Measurements from ENCODE around the gene PNPLA7.
"Not testable (repeated sequence)": the region's sequence is repeated elsewhere in the genome, so short reads cannot be mapped to it uniquely, and the experiment has no call there.

PNPLA7 gene

DNA sequence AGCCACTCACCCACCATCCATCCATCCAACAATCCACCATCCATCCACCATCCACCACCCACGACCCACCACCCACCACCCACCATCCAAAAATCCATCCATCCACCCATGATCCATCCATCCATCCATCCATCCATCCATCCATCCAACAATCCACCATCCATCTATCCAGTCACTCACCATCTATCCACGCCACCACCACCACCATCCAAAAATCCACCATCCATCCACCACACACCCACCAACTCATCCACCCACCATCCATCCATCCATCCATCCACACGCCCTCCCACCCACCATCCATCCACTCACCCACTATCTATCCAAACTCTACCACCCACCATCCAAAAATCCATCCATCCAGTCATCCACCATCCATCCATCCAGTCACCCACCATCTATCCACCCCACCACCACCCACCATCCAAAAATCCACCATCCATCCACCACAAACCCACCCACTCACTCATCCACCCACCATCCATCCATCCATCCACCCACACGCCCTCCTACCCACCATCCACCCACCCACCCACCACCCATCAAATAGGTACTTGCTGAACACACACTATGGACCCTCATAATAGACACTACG is 19.5 kb upstream of the PNPLA7 start:
- TF ChIP-seq, protein P1, sequence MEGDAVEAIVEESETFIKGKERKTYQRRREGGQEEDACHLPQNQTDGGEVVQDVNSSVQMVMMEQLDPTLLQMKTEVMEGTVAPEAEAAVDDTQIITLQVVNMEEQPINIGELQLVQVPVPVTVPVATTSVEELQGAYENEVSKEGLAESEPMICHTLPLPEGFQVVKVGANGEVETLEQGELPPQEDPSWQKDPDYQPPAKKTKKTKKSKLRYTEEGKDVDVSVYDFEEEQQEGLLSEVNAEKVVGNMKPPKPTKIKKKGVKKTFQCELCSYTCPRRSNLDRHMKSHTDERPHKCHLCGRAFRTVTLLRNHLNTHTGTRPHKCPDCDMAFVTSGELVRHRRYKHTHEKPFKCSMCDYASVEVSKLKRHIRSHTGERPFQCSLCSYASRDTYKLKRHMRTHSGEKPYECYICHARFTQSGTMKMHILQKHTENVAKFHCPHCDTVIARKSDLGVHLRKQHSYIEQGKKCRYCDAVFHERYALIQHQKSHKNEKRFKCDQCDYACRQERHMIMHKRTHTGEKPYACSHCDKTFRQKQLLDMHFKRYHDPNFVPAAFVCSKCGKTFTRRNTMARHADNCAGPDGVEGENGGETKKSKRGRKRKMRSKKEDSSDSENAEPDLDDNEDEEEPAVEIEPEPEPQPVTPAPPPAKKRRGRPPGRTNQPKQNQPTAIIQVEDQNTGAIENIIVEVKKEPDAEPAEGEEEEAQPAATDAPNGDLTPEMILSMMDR (conservative IDR thresholded peaks at IDR 0.05; ENCODE audit: low read depth) = no peak
- DNase-seq (ENCODE audit: low spot score) = no peak
- ChIA-PET POLR2A (ENCODE audit: low non-redundant PET) (no interaction called here), CTCF (no interaction called here)
- no peak overlapping the region for H3K27ac ChIP-seq

GRCh38 chr9:137568445-137568844 is 18.2 kb upstream of the PNPLA7 start:
- H3K27ac ChIP-seq = peak overlapping the region; percentile 35
- POLR2A ChIA-PET (ENCODE audit: low non-redundant PET); CTCF ChIA-PET; DNase-seq (ENCODE audit: low spot score): not testable (repeated sequence)

DNA sequence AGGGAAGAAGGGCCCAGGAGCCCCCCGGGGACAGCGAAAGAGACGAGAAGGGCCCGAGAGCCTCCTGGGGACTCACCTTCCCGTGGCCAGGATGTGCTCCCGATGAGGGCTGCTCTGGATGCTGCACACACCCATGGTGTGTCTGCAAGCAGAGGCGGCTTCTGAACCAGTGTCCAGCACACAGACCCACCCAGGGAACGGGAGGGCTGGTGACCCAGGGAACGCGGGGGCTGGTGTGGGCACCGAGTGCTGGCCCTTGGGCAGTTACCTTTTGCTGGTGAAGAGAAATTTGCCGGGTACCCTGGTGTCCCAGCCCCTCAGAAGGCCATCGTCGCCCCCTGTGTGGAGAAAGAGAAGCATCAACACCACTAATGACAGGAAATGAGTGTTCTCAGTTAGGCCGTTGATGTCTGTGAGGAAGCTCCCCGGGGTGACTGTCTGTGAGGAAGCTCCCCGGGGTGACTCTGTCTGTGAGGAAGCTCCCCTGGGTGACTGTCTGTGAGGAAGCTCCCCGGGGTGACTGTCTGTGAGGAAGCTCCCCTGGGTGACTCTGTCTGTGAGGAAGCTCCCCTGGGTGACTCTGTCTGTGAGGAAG is 14.7 kb upstream of the PNPLA7 start:
- TF ChIP-seq, protein P1 (conservative IDR thresholded peaks at IDR 0.05; ENCODE audit: low read depth) = no peak
- POLR2A ChIA-PET (ENCODE audit: low non-redundant PET) = no interaction called here
- CTCF ChIA-PET = no interaction called here
- H3K27ac ChIP-seq = peak overlapping the region; percentile 29
- DNase-seq (ENCODE audit: low spot score) = no peak

DNA sequence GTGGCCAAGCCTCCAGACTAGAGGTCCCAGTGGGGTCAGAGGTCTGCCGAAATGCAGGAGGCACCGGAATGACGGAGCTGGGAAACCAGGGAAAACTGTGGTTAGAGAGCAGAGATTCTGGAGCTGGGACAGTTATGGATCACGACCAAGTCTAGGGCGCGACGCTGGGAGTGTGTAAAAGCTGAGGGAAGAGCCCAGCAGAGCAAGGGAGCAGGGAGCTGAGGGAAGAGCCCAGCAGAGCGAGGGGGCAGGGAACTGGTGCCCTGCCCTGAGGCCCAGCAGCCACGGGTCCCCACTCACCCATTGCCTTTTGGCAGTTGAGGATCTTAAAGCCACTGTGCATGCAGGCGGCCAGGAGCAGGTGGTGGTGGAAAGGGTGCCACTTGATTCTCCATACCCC is 13.9 kb upstream of the PNPLA7 start:
- ChIA-PET CTCF (no interaction called here), POLR2A (ENCODE audit: low non-redundant PET) (no interaction called here)
- no peak for DNase-seq (ENCODE audit: low spot score)
- H3K27ac ChIP-seq = peak overlapping the region; percentile 29
- TF ChIP-seq, protein P1 (conservative IDR thresholded peaks at IDR 0.05; ENCODE audit: low read depth) = no peak

GRCh38 chr9:137558127-137558526 is 7.9 kb upstream of the PNPLA7 start:
- POLR2A ChIA-PET (ENCODE audit: low non-redundant PET) = no interaction called here
- CTCF ChIA-PET = interaction anchor here (0.6 to 0.7 kb wide), 3 partner anchors 12 to 273 kb away, joined by 3 read pairs; no protein-coding TSS in a partner anchor
- DNase-seq (ENCODE audit: low spot score) = no peak
- TF ChIP-seq, protein P1 (conservative IDR thresholded peaks at IDR 0.05; ENCODE audit: low read depth) = no peak
- H3K27ac ChIP-seq = peak overlapping the region; percentile 90

- ChIA-PET CTCF (no interaction called here), POLR2A (ENCODE audit: low non-redundant PET) (no interaction called here)
- TF ChIP-seq, protein P1 (conservative IDR thresholded peaks at IDR 0.05; ENCODE audit: low read depth) = no peak
- H3K27ac ChIP-seq = peak overlapping the region; percentile 90
- DNase-seq (ENCODE audit: low spot score) = no peak
These were observed 6.1 kb upstream of the PNPLA7 start for GRCh38 chr9:137556069-137556838.

DNA sequence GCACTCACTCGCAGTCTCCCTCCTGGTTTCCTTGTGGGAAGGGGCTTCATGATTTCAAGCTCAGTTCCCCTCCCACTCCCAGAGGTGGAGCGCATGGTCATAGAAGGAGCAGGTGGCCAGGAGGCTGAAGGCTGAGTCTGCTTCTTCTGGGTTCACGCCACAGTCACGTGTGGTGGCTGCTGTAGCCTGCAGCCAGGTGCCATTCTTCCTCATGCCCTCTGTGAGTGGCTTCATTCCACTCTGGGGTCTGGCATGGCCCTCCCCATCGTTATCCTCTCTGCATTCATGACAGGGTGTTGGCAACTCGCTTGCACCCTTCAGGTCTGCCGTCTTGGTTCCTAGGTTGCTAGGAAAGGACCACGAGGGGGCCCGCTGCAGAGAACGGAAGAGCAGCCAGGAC is 5.0 kb upstream of the PNPLA7 start:
- H3K27ac ChIP-seq = peak overlapping the region; percentile 90
- TF ChIP-seq, protein P1 (conservative IDR thresholded peaks at IDR 0.05; ENCODE audit: low read depth) = no peak
- ChIA-PET CTCF (interaction anchor here (0.7 kb wide), 1 partner anchor 160 kb away, joined by 3 read pairs; no protein-coding TSS in a partner anchor), POLR2A (ENCODE audit: low non-redundant PET) (no interaction called here)
- DNase-seq (ENCODE audit: low spot score) = no peak

Data from RWPE1 (cell line).